Mesenchymal stem cell (in vitro differentiated cells and primary cell): Measurements from ENCODE around the gene ACY1.

Experiments
- DNase-seq: peaks from one replicate; pipeline ENCODE4 v3.0.0-alpha.2; 2013
- H2AFZ ChIP-seq: one replicate; pipeline ENCODE4 v1.6.1; 2013; ENCODE audit warnings: low read depth, mild to moderate bottlenecking, control low read depth, inconsistent platforms, low read length, moderate library complexity
- H2AK5ac ChIP-seq: 2 replicates; pipeline ENCODE4 v1.6.1; 2013; ENCODE audit warnings: low read length, moderate library complexity, mild to moderate bottlenecking, inconsistent platforms; ENCODE audit not compliant: severe bottlenecking
- H2BK120ac ChIP-seq: one replicate; pipeline ENCODE4 v1.6.1; 2013; ENCODE audit warnings: low read depth, mild to moderate bottlenecking, inconsistent platforms, low read length, moderate library complexity
- H2BK12ac ChIP-seq, 2 experiments: one replicate each; pipeline ENCODE4 v1.6.1; 2013; ENCODE audit warnings: inconsistent platforms in 2 of 2, low read length in 2 of 2, mild to moderate bottlenecking in 2 of 2, moderate library complexity in 2 of 2, control low read depth in 1 of 2
- H2BK15ac ChIP-seq: one replicate; pipeline ENCODE4 v1.6.1; 2013; ENCODE audit warnings: mild to moderate bottlenecking, low read depth, inconsistent platforms; ENCODE audit not compliant: poor library complexity, severe bottlenecking
- H2BK5ac ChIP-seq: 2 replicates; pipeline ENCODE4 v1.6.1; 2013; ENCODE audit warnings: low read depth, mild to moderate bottlenecking, low read length, control low read depth, inconsistent platforms; ENCODE audit not compliant: poor library complexity, severe bottlenecking
- H3K14ac ChIP-seq, 2 experiments: one replicate each; pipeline ENCODE4 v1.6.1; 2013; ENCODE audit warnings: inconsistent platforms in 2 of 2, low read length in 2 of 2, control low read depth in 1 of 2, mild to moderate bottlenecking in 1 of 2, moderate library complexity in 1 of 2
- H3K18ac ChIP-seq, 2 experiments: one replicate each; pipeline ENCODE4 v1.6.1; 2013; ENCODE audit warnings: inconsistent platforms in 2 of 2, low read length in 2 of 2, control low read depth in 1 of 2, low read depth in 1 of 2, mild to moderate bottlenecking in 1 of 2
- H3K23ac ChIP-seq, 2 experiments: one replicate each; pipeline ENCODE4 v1.6.1; 2013; ENCODE audit warnings: inconsistent platforms in 2 of 2, low read length in 2 of 2, mild to moderate bottlenecking in 2 of 2, moderate library complexity in 2 of 2, control low read depth in 1 of 2
- H3K27ac ChIP-seq: 2 replicates; pipeline ENCODE4 v1.5.1; 2013; ENCODE audit warnings: mild to moderate bottlenecking, moderate library complexity, low read length, control low read depth, inconsistent platforms; ENCODE audit not compliant: poor library complexity, severe bottlenecking
- H3K27me3 ChIP-seq, 2 experiments: 2 replicates each; pipeline versions ENCODE4 v1.6.1 to v1.7.0; 2013; ENCODE audit warnings: low read length in 2 of 2, mild to moderate bottlenecking in 2 of 2, moderate library complexity in 2 of 2, control low read depth in 1 of 2, inconsistent platforms in 1 of 2; ENCODE audit not compliant: control insufficient read depth in 1 of 2, insufficient read depth in 1 of 2
- H3K36me3 ChIP-seq, 2 experiments: 2 replicates each; pipeline versions ENCODE4 v1.6.1 to v1.7.0; 2013; ENCODE audit warnings: low read length in 2 of 2, control low read depth in 1 of 2, inconsistent platforms in 1 of 2, low read depth in 1 of 2, mild to moderate bottlenecking in 1 of 2; ENCODE audit not compliant: insufficient read depth in 2 of 2, control insufficient read depth in 1 of 2
- H3K4ac ChIP-seq, 2 experiments: one replicate each; pipeline ENCODE4 v1.6.1; 2013; ENCODE audit warnings: inconsistent platforms in 2 of 2, low read length in 2 of 2, mild to moderate bottlenecking in 2 of 2, moderate library complexity in 2 of 2, control low read depth in 1 of 2, low read depth in 1 of 2
- H3K4me1 ChIP-seq: 2 replicates; pipeline ENCODE4 v1.6.1; 2013; ENCODE audit warnings: low read depth, low read length, control low read depth; ENCODE audit not compliant: control insufficient read depth, insufficient read depth
- H3K4me2 ChIP-seq: 2 replicates; pipeline ENCODE4 v1.6.1; 2013; ENCODE audit warnings: low read length, mild to moderate bottlenecking, inconsistent platforms; ENCODE audit not compliant: poor library complexity, severe bottlenecking
- H3K4me3 ChIP-seq, 2 experiments: 2 replicates each; pipeline versions ENCODE4 v1.5.1 to v1.7.0; 2013; ENCODE audit warnings: low read length in 2 of 2, mild to moderate bottlenecking in 2 of 2, control low read depth in 1 of 2, low read depth in 1 of 2; ENCODE audit not compliant: insufficient read depth in 1 of 2
- H3K79me1 ChIP-seq: replicated peaks from 2 replicates; pipeline ENCODE4 v1.6.1; 2013; ENCODE audit warnings: mild to moderate bottlenecking, control low read depth, low read length, inconsistent platforms; ENCODE audit not compliant: poor library complexity, severe bottlenecking
- H3K9ac ChIP-seq: 2 replicates; pipeline ENCODE4 v1.7.0; 2013; ENCODE audit warnings: mild to moderate bottlenecking, low read length, moderate library complexity
- H3K9me3 ChIP-seq: 2 replicates; pipeline ENCODE4 v1.7.0; 2013; ENCODE audit warnings: mild to moderate bottlenecking, low read length; ENCODE audit not compliant: control insufficient read depth
- H4K8ac ChIP-seq: one replicate; pipeline ENCODE4 v1.6.1; 2013; ENCODE audit warnings: inconsistent platforms, mild to moderate bottlenecking, low read length, moderate library complexity
- H4K91ac ChIP-seq: one replicate; pipeline ENCODE4 v1.6.1; 2013; ENCODE audit warnings: mild to moderate bottlenecking, low read length, inconsistent platforms
- WGBS: methylation state at CpG from one replicate; pipeline ENCODE4 v1.1.7; 2013; ENCODE audit warnings: mixed read lengths; 5-methylcytosine and 5-hydroxymethylcytosine counted together

Gene ACY1

DNA sequence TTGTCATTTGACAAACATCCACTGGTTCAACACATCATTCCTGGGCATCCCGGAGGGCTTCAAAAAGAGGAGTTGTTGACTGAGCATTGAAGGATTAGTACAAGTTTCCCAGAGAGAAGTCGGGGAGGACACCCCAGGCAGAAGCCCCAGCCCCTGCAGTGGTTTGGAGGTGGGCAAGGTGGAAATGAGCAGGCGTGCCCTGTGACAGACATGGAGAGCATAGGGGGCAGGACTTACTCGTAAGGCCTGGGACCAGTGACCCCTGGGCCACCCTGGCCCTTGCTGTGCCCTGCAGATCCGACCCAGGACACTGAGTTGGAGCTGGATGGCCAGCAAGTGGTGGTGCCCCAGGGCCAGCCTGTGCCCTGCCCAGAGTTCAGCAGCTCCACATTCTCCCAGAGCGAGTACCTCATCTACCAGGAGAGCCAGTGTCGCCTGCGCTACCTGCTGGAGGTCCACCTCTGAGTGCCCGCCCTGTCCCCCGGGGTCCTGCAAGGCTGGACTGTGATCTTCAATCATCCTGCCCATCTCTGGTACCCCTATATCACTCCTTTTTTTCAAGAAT lies 35.2 kb upstream of the ACY1 start:
- Histone ChIP-seq H3K27ac (no peak overlapping the region), H2BK5ac (no peak overlapping the region), H3K4me3 (no peak overlapping the region), H3K36me3 (peaks cover 47 to 72% of the 10 kb centered on the region in 2 experiments), H2AK5ac (no peak overlapping the region), H4K8ac (no peak overlapping the region), H2BK15ac (no peak overlapping the region), H3K4me1 (peaks cover 7% of the 10 kb centered on the region), H3K79me1 (peaks cover 1% of the 10 kb centered on the region), H3K9ac (no peak overlapping the region), H2AFZ (no peak overlapping the region), H3K18ac (no peak overlapping the region), H2BK120ac (no peak overlapping the region), H3K9me3 (no peaks in the 10 kb centered on the region), H3K4me2 (no peak overlapping the region), H3K14ac (no peak overlapping the region), H4K91ac (no peak overlapping the region), H3K4ac (no peak overlapping the region), H3K27me3 (no peaks in the 10 kb centered on the region), H2BK12ac (no peak overlapping the region), H3K23ac (peak overlapping the region in 1 of 2 experiments; percentile 50)
- DNase-seq, result no peak
- 86% methylated on average over 10 of the region's 10 CpGs for WGBS

DNA sequence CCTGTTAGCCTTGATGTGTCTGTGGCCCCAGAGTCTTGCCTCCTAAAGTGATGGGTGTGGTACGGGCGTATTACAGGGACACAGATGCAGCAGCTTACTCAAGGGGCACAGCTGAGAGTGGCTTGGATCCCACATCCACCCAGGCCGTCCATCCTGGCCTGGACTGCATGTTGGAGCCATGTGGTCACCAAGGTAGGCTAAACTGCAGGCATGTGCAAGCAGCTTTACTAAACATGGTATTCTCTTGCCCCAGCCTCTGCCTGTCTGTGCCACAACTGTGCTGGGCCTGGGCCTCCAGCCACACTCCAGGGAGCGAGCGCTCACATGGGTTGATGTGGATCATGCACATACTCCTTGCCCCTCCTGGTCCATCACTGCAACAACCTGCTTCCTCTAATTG lies 34.2 kb upstream of the ACY1 start:
- Histone ChIP-seq H3K27me3 (peaks cover 0 to 3% of the 10 kb centered on the region in 2 experiments), H3K4ac (no peak overlapping the region), H4K8ac (no peak overlapping the region), H3K14ac (peak overlapping the region in 1 of 2 experiments; percentile 39), H2BK15ac (no peak overlapping the region), H3K23ac (no peak overlapping the region), H4K91ac (peak overlapping the region; percentile 4), H2AFZ (no peak overlapping the region), H2AK5ac (no peak overlapping the region), H3K4me1 (peaks cover 4% of the 10 kb centered on the region), H3K9me3 (no peaks in the 10 kb centered on the region), H3K18ac (no peak overlapping the region), H3K27ac (no peak overlapping the region), H3K4me2 (no peak overlapping the region), H2BK5ac (no peak overlapping the region), H3K36me3 (peaks cover 39 to 70% of the 10 kb centered on the region in 2 experiments), H2BK12ac (no peak overlapping the region), H3K4me3 (no peak overlapping the region), H2BK120ac (no peak overlapping the region), H3K79me1 (no peaks in the 10 kb centered on the region), H3K9ac (no peak overlapping the region)
- DNase-seq, result no peak
- WGBS, result 93% methylated on average over 5 of the region's 5 CpGs

DNA sequence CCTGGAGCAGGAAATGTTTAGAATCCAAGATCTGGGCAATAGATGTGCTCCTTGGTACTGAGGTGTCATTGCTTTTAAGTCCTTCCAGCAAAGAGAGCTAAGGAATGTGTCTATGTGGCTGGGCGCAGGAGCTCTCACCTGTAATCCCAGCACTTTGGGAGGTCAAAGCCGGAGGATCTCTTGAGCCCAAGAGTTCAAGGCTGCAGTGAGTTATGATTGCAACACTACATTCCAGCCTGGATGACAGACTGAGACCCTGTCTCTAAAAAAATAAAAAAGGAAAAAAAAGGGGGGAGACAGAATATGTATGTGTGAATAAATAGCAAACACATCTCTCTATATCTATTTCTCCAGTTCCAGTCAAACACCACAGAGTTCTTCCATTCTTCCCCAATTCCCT lies 32.4 kb upstream of the ACY1 start:
- Histone ChIP-seq H4K91ac (no peak overlapping the region), H3K14ac (no peak overlapping the region), H2BK120ac (no peak overlapping the region), H3K27me3 (peaks cover 4 to 13% of the 10 kb centered on the region in 2 experiments), H3K4me2 (no peak overlapping the region), H2BK12ac (no peak overlapping the region), H3K79me1 (no peaks in the 10 kb centered on the region), H3K36me3 (peaks cover 22 to 52% of the 10 kb centered on the region in 2 experiments), H3K4me1 (peaks cover 9% of the 10 kb centered on the region), H3K18ac (no peak overlapping the region), H2AFZ (no peak overlapping the region), H3K4me3 (no peak overlapping the region), H2BK5ac (no peak overlapping the region), H3K4ac (no peak overlapping the region), H3K23ac (no peak overlapping the region), H4K8ac (no peak overlapping the region), H2AK5ac (no peak overlapping the region), H2BK15ac (no peak overlapping the region), H3K27ac (no peak overlapping the region), H3K9ac (no peak overlapping the region), H3K9me3 (no peaks in the 10 kb centered on the region)
- no peak for DNase-seq
- WGBS, result 93% methylated on average over 2 of the region's 2 CpGs

DNA sequence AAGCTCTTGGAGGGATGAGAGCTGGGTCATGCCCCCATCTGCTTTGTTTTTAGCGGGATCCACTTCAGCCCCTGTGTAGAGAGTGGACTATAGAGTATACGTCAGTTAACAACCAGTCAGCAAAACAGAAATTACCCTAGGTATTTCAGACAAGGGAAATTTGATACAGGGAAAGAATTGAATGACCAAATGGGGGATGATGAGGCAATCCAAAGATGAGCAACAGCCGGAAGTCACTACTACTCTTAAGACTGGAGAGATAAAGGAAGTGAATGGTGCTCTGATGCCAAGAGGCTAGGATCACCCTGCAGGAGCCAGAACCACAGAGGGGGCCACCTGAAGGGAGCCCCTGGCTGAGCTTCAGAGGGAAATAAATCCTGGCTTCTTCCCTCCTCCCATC lies 29.9 kb upstream of the ACY1 start:
- DNase-seq, result peak; percentile 59
- no peak overlapping the region for H2BK120ac ChIP-seq
- H3K4ac ChIP-seq, result no peak overlapping the region
- H2AFZ ChIP-seq, result no peak overlapping the region
- no peak overlapping the region for H3K14ac ChIP-seq
- H2BK12ac ChIP-seq, result no peak overlapping the region
- no peak overlapping the region for H2BK15ac ChIP-seq
- H3K9ac ChIP-seq, result no peak overlapping the region
- H3K9me3 ChIP-seq, result no peaks in the 10 kb centered on the region
- no peak overlapping the region for H3K27ac ChIP-seq
- 76% methylated on average over 1 of the region's 3 CpGs for WGBS
- H4K8ac ChIP-seq, result no peak overlapping the region
- no peak overlapping the region for H3K18ac ChIP-seq
- no peak overlapping the region for H2AK5ac ChIP-seq
- no peak overlapping the region for H4K91ac ChIP-seq
- H3K4me2 ChIP-seq, result no peak overlapping the region
- H3K4me1 ChIP-seq, result peaks cover 18% of the 10 kb centered on the region
- H3K79me1 ChIP-seq, result no peaks in the 10 kb centered on the region
- no peak overlapping the region for H2BK5ac ChIP-seq
- H3K36me3 ChIP-seq, result peaks cover 26 to 42% of the 10 kb centered on the region in 2 experiments
- H3K4me3 ChIP-seq, result no peak overlapping the region
- H3K27me3 ChIP-seq, result peaks cover 4 to 13% of the 10 kb centered on the region in 2 experiments
- no peak overlapping the region for H3K23ac ChIP-seq
